Fibroblast of lung (primary cell): ENCODE data around the gene TFAP2E. TPM values are rescaled to one million over a fixed set of nuclear protein-coding genes. Genes with fewer than 3 reads are reported as not detected.

Experiments
- DNase-seq, 2 donors: peaks; one replicate each; pipeline versions ENCODE4 v3.0.0 to v3.0.0-alpha.2; 2010; ENCODE audit warnings: low read depth in 2 of 2
- H2AFZ ChIP-seq: 2 replicates; pipeline ENCODE4 v1.5.1; 2012; ENCODE audit warnings: low read length, control low read depth, inconsistent platforms
- H3K27ac ChIP-seq: 2 replicates; pipeline ENCODE4 v1.5.1; 2011; ENCODE audit warnings: low read length, control low read depth; ENCODE audit not compliant: insufficient read depth
- H3K27me3 ChIP-seq: 2 replicates; pipeline ENCODE4 v1.5.1; 2011; ENCODE audit warnings: mild to moderate bottlenecking, low read length; ENCODE audit not compliant: control insufficient read depth, insufficient read depth
- H3K36me3 ChIP-seq: 2 replicates; pipeline ENCODE4 v1.5.1; 2011; ENCODE audit warnings: low read length; ENCODE audit not compliant: control insufficient read depth, insufficient read depth
- H3K4me1 ChIP-seq: 2 replicates; pipeline ENCODE4 v1.5.1; 2011; ENCODE audit warnings: low read length; ENCODE audit not compliant: control insufficient read depth, insufficient read depth; ENCODE audit errors: extremely low read depth
- H3K4me2 ChIP-seq: 2 replicates; pipeline ENCODE4 v1.5.1; 2011; ENCODE audit warnings: low read length, control low read depth; ENCODE audit not compliant: insufficient read depth; ENCODE audit errors: extremely low read depth
- H3K4me3 ChIP-seq, 4 experiments: fragments of 200-600 bp in 1 of 4; sonication (generic) in 1 of 4; replicated peaks in 1 of 4; 2 replicates each; pipeline ENCODE4 v1.5.1; 2011 to 2016; ENCODE audit warnings: low read length in 4 of 4, low read depth in 3 of 4, mild to moderate bottlenecking in 3 of 4, control low read depth in 2 of 4, inconsistent platforms in 1 of 4, mixed read lengths in 1 of 4; ENCODE audit not compliant: insufficient read depth in 1 of 4; ENCODE audit errors: control extremely low read depth in 1 of 4
- H3K79me2 ChIP-seq: 2 replicates; pipeline ENCODE4 v1.5.1; 2012; ENCODE audit warnings: mild to moderate bottlenecking, low read length, inconsistent platforms; ENCODE audit not compliant: control insufficient read depth, insufficient read depth
- H3K9ac ChIP-seq: 2 replicates; pipeline ENCODE4 v1.5.1; 2011; ENCODE audit warnings: mild to moderate bottlenecking, low read length, control low read depth; ENCODE audit not compliant: insufficient read depth
- H3K9me3 ChIP-seq: 2 replicates; pipeline ENCODE4 v1.5.1; 2012; ENCODE audit warnings: low read depth, low read length; ENCODE audit not compliant: control insufficient read depth, insufficient read depth
- H4K20me1 ChIP-seq: 2 replicates; pipeline ENCODE4 v1.5.1; 2011; ENCODE audit warnings: low read length; ENCODE audit not compliant: control insufficient read depth, insufficient read depth; ENCODE audit errors: extremely low read depth
- EZH2 ChIP-seq: IDR thresholded peaks from 2 replicates; pipeline ENCODE4 v1.5.1; 2012; ENCODE audit warnings: low read length, control low read depth, mild to moderate bottlenecking; ENCODE audit errors: missing control alignments
- polyA plus RNA-seq, 2 donors: library from polyadenylated mRNA; depleted of rRNA in 1 of 2; stranded (reverse) in 1 of 2; unstranded in 1 of 2; fragments of >200 nt; gene quantifications; 2 replicates each; pipeline ENCODE4 v1.2.1, GENCODE V29; 2011 to 2012; ENCODE audit warnings: missing spikeins in 1 of 2
- total RNA-seq: library from RNA; depleted of rRNA; stranded (reverse); fragments of >200 nt; gene quantifications from 2 replicates; pipeline ENCODE4 v1.2.1, GENCODE V29; 2014
- TF ChIP-seq, protein P1 (sequence below), 2 donors: IDR thresholded peaks in 1 of 2; conservative IDR thresholded peaks in 1 of 2; 1 replicate in 1 of 2; 2 replicates in 1 of 2; pipeline ENCODE4 v1.5.1; 2011 to 2012; ENCODE audit warnings: low read length in 2 of 2, control low read depth in 1 of 2, inconsistent platforms in 1 of 2, low read depth in 1 of 2, mild to moderate bottlenecking in 1 of 2

Gene TFAP2E
- total and polyA plus RNA-seq, 2 donors (not counting 1 experiment from before 2014, with no cell fraction given) = 0.17 to 0.83 TPM

DNA sequence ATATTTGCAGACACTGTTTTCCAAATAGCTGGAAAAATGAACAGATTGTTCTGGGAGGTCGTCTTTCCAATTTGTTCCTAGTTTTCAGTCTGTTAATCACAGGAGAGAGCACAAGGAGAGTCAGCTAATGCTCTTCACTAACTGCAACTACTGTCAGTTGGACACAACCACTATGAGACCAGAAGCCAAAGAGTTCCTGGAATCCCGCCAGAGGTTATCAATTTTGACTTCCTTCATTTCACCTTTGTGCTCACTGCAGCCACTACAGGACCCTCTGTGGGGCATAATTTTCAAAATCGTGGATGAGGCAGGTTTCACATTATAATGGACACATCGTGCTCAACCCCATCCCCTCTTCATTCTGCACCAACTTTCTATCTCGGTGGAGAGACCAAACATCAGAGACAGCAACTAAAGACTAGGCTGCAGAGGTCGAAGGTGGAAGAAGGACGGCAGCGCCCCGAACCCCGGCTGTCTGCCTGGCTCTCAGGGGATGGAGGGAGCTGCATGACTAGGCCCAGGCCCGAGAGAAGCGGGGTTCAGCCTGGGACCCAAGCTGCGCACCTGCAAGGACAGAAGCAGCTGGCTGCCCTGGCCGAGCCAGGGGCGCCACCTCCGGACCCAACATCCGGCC lies 16.5 kb upstream of the TFAP2E start:
- peak overlapping the region; percentile 90 for H3K9ac ChIP-seq
- peaks cover 18% of the 10 kb centered on the region for H3K79me2 ChIP-seq
- H3K9me3 ChIP-seq = no peaks in the 10 kb centered on the region
- H3K36me3 ChIP-seq = peaks cover 5% of the 10 kb centered on the region
- H3K27me3 ChIP-seq = no peaks in the 10 kb centered on the region
- H4K20me1 ChIP-seq = no peaks in the 10 kb centered on the region
- DNase-seq = no peak
- no peak overlapping the region for H2AFZ ChIP-seq
- no peak for TF ChIP-seq EZH2
- TF ChIP-seq, protein P1, sequence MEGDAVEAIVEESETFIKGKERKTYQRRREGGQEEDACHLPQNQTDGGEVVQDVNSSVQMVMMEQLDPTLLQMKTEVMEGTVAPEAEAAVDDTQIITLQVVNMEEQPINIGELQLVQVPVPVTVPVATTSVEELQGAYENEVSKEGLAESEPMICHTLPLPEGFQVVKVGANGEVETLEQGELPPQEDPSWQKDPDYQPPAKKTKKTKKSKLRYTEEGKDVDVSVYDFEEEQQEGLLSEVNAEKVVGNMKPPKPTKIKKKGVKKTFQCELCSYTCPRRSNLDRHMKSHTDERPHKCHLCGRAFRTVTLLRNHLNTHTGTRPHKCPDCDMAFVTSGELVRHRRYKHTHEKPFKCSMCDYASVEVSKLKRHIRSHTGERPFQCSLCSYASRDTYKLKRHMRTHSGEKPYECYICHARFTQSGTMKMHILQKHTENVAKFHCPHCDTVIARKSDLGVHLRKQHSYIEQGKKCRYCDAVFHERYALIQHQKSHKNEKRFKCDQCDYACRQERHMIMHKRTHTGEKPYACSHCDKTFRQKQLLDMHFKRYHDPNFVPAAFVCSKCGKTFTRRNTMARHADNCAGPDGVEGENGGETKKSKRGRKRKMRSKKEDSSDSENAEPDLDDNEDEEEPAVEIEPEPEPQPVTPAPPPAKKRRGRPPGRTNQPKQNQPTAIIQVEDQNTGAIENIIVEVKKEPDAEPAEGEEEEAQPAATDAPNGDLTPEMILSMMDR (conservative IDR thresholded peaks at IDR 0.05 in 1 of 2, IDR thresholded peaks at IDR 0.05 in 1 of 2; ENCODE audit: low read depth in 1 of 2, low read length in 2 of 2) = no peak
- H3K4me3 ChIP-seq = peak overlapping the region; percentile 83 to 97 (median 92)
- peaks cover 7% of the 10 kb centered on the region for H3K4me1 ChIP-seq
- H3K4me2 ChIP-seq = peak overlapping the region; percentile 93
- peak overlapping the region; percentile 88 for H3K27ac ChIP-seq

DNA sequence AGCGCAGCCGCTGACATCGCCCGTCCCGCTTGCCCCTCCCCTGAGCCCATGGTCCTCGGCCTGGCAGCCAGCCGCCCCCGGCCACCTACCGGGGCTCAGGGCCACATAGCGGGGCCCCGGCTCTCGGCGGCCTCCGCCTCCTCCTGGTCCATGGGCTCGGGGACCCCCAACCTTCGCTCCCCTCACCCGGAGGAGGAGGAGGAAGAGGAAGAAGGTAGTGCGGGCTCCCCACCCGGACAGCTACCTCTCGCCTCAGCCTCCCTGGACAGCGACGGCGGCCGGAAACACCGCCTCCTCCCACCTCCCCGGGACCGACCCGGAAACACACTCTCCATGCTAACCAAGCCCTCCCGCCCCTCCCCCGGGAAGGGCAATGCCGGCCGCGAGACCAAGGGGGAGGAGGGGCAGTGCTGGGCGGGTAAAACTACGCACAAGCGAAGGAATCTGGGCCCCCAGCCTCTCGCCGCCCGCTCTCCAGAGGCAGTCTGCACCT lies 15.9 kb upstream of the TFAP2E start, which contains the start of gene KIAA0319L:
KIAA0319L (minus strand) TSS at position 286 of the 493 bp plus-strand sequence. CDS start 2,912 bp downstream, outside the sequence.
- TF ChIP-seq, protein P1 (conservative IDR thresholded peaks at IDR 0.05 in 1 of 2, IDR thresholded peaks at IDR 0.05 in 1 of 2; ENCODE audit: low read depth in 1 of 2, low read length in 2 of 2) = no peak
- TF ChIP-seq EZH2 = no peak
- peaks cover 5% of the 10 kb centered on the region for H3K36me3 ChIP-seq
- H3K9ac ChIP-seq = peak within 1 kb of the TSS; percentile 90
- H3K9me3 ChIP-seq = no peaks in the 10 kb centered on the region
- peaks cover 7% of the 10 kb centered on the region for H3K4me1 ChIP-seq
- H3K79me2 ChIP-seq = peaks cover 18% of the 10 kb centered on the region
- H3K4me3 ChIP-seq = peak within 1 kb of the TSS; percentile 83 to 97 (median 92)
- no peaks in the 10 kb centered on the region for H4K20me1 ChIP-seq
- peak within 1 kb of the TSS; percentile 88 for H3K27ac ChIP-seq
- H3K4me2 ChIP-seq = peak within 1 kb of the TSS; percentile 93
- H3K27me3 ChIP-seq = no peaks in the 10 kb centered on the region
- peak within 1 kb of the TSS; percentile 92 for H2AFZ ChIP-seq
- no peak for DNase-seq

DNA sequence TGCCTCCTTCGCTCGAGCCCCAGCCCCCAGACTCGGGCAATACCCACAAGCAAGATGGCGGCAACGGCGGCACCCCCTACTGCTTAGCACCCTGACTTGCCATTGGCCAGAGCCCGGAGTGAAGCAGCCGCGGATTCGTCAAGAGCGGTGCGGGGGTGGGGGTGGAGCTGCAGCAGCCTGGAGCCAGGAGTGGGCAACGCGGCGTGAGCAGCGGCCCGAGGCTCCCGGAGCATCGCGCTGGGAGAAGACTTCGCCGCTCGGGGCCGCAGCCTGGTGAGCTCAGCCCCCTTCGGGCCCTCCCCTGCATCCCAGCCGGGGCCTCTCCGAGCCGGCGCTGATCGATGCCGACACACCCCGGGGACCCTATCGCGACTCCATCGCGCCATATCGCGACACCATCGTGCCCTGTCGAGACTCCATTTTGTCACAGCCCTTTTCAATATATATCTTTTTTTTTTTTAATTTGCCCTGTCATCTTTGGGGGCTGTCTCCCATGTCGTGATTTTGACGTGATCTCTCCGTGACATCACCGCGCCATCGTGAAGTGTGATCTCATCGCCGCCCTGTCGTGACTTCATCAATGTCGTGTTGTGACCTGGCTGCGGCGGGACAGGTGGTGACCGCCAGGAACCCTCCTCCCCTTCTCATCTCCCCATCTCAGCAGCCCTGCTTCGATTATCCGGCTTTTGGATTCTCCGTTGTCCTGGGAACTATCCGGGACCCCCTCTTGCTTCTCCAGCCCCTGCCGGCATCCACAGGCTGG lies 15.3 kb upstream of the TFAP2E start, which contains the start of gene NCDN:
NCDN (plus strand) TSS at position 189 of the 763 bp plus-strand sequence; CDS start at position 581, 392 bp downstream.
- no peaks in the 10 kb centered on the region for H3K27me3 ChIP-seq
- H4K20me1 ChIP-seq = no peaks in the 10 kb centered on the region
- peaks cover 18% of the 10 kb centered on the region for H3K79me2 ChIP-seq

More for the DNA sequence above, 15.3 kb upstream of the TFAP2E start, which contains the start of gene NCDN:
- TF ChIP-seq, protein P1 (conservative IDR thresholded peaks at IDR 0.05 in 1 of 2, IDR thresholded peaks at IDR 0.05 in 1 of 2; ENCODE audit: low read depth in 1 of 2, low read length in 2 of 2) = no peak
- no peak for TF ChIP-seq EZH2
- Histone ChIP-seq H3K27ac (peak within 1 kb of the TSS; percentile 88), H3K4me2 (peak within 1 kb of the TSS; percentile 93), H3K9me3 (no peaks in the 10 kb centered on the region), H3K9ac (peak within 1 kb of the TSS; percentile 90), H2AFZ (peak within 1 kb of the TSS; percentile 92), H3K4me1 (peaks cover 7% of the 10 kb centered on the region), H3K4me3 (peak within 1 kb of the TSS; percentile 83 to 97 (median 92)), H3K36me3 (peaks cover 11% of the 10 kb centered on the region)
- DNase-seq = peak; percentile 97 to 98
